Measurements from ENCODE around the gene RAB4A.

The RAB4A gene

DNA sequence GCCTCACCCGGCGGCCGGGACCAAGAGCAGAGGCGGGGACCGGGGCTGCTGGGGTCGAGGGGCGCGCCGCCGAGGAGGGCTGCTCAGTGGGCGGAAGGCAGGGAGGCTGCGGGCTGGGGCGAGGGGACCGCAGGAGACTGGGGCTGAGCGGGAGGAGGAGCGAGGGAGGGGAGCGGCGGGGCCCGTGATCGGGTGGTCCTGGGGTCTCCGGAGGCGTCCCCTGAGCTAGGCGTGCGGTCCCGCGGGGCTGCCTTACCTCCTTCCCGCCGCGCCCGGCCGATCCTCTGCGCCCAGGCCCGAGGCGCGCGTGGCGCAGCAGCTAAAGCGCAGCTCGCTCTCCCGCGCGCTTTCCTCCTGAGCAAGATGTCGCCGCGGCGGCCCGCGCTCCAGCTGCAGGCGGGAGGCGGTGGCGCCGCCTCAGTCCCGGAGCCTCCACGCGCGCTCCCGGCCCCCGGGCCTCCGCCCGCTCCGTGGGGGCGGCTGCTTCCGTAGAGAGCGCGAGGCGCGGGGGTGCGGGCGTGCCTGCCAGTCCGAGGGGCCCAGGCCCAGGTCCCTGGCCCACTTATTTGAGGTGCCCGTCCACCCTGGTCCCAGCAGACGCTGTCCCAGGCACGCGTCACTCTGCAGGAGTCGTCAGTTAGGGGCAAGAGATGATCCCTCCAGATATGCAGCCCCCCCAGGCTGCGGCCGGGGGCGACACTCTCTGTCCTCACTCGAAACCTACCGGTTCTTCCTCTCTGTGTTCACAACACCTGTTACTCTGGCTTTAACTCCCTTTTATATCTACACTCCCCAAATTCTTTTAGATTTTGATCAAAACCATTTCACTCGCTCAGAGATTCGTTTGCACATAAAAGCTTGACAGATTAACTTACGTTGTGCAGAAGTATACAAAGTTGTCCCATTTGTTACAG is 72.0 kb downstream of the RAB4A start, which contains the start of gene CCSAP:
TSS of gene CCSAP (minus strand) at position 392 of the 914 bp plus-strand sequence. CDS start 582 bp downstream, outside the sequence.
- Histone ChIP-seq H3K4me3 (ENCODE audit: low read length) (peak within 1 kb of the TSS; percentile 85), H3K27ac (ENCODE audit: low read length) (peak within 1 kb of the TSS; percentile 45), H3K27me3 (ENCODE audit: low read depth, low read length) (peaks cover 29% of the 10 kb centered on the region), H3K36me3 (replicated peaks; ENCODE audit: low read depth, low read length) (peaks cover 4% of the 10 kb centered on the region), H3K9me3 (ENCODE audit: insufficient read depth, low read length) (no peaks in the 10 kb centered on the region), H3K9ac (ENCODE audit: low read length) (peak within 1 kb of the TSS; percentile 74), H3K4me1 (ENCODE audit: low read length) (peaks cover 24% of the 10 kb centered on the region), H3K4me2 (ENCODE audit: low read length) (peak within 1 kb of the TSS; percentile 82), H2AFZ (ENCODE audit: low read depth, low read length) (peak within 1 kb of the TSS; percentile 82), H3K79me2 (ENCODE audit: low read length) (peaks cover 28% of the 10 kb centered on the region), H4K20me1 (ENCODE audit: insufficient read depth, low read length) (peaks cover 8% of the 10 kb centered on the region)
- TF ChIP-seq, protein P1, sequence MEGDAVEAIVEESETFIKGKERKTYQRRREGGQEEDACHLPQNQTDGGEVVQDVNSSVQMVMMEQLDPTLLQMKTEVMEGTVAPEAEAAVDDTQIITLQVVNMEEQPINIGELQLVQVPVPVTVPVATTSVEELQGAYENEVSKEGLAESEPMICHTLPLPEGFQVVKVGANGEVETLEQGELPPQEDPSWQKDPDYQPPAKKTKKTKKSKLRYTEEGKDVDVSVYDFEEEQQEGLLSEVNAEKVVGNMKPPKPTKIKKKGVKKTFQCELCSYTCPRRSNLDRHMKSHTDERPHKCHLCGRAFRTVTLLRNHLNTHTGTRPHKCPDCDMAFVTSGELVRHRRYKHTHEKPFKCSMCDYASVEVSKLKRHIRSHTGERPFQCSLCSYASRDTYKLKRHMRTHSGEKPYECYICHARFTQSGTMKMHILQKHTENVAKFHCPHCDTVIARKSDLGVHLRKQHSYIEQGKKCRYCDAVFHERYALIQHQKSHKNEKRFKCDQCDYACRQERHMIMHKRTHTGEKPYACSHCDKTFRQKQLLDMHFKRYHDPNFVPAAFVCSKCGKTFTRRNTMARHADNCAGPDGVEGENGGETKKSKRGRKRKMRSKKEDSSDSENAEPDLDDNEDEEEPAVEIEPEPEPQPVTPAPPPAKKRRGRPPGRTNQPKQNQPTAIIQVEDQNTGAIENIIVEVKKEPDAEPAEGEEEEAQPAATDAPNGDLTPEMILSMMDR (IDR thresholded peaks at IDR 0.05; ENCODE audit: low read depth, low read length): peak; percentile 14; the same call in 1 of the 2 replicates
- no peak for TF ChIP-seq EZH2phosphoT487 (IDR thresholded peaks at IDR 0.05; ENCODE audit: low read depth)

DNA sequence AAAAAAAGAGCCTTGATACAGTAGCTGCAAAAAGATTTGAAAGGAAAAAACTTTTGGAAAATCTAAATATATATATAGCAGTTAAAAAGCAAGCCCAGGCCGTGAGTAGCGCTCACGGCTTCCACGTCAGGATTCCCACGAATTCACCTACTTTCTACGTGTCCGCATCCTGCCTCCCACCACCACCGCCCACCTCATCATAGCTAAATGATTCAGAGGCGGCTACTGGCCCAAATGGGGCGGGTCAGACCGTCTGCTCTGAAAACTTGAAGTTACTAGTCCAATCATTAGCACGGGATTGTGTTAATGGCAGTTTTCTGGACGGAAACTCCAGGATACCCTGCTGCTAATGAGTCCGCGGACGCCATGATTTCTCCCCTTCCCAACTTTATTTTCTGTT is 73.2 kb downstream of the RAB4A start:
- H3K4me1 ChIP-seq (ENCODE audit: low read length): peaks cover 15% of the 10 kb centered on the region
- no peaks in the 10 kb centered on the region for H3K9me3 ChIP-seq (ENCODE audit: insufficient read depth, low read length)
- H4K20me1 ChIP-seq (ENCODE audit: insufficient read depth, low read length): peaks cover 8% of the 10 kb centered on the region
- TF ChIP-seq EZH2phosphoT487 (IDR thresholded peaks at IDR 0.05; ENCODE audit: low read depth): no peak
- TF ChIP-seq, protein P1 (IDR thresholded peaks at IDR 0.05; ENCODE audit: low read depth, low read length): no peak
- peaks cover 20% of the 10 kb centered on the region for H3K79me2 ChIP-seq (ENCODE audit: low read length)
- peak overlapping the region; percentile 79 for H3K4me2 ChIP-seq (ENCODE audit: low read length)
- H2AFZ ChIP-seq (ENCODE audit: low read depth, low read length): no peak overlapping the region
- H3K9ac ChIP-seq (ENCODE audit: low read length): no peak overlapping the region
- H3K4me3 ChIP-seq (ENCODE audit: low read length): peak overlapping the region; percentile 85
- peaks cover 4% of the 10 kb centered on the region for H3K36me3 ChIP-seq (replicated peaks; ENCODE audit: low read depth, low read length)
- no peak overlapping the region for H3K27ac ChIP-seq (ENCODE audit: low read length)
- peaks cover 34% of the 10 kb centered on the region for H3K27me3 ChIP-seq (ENCODE audit: low read depth, low read length)

DNA sequence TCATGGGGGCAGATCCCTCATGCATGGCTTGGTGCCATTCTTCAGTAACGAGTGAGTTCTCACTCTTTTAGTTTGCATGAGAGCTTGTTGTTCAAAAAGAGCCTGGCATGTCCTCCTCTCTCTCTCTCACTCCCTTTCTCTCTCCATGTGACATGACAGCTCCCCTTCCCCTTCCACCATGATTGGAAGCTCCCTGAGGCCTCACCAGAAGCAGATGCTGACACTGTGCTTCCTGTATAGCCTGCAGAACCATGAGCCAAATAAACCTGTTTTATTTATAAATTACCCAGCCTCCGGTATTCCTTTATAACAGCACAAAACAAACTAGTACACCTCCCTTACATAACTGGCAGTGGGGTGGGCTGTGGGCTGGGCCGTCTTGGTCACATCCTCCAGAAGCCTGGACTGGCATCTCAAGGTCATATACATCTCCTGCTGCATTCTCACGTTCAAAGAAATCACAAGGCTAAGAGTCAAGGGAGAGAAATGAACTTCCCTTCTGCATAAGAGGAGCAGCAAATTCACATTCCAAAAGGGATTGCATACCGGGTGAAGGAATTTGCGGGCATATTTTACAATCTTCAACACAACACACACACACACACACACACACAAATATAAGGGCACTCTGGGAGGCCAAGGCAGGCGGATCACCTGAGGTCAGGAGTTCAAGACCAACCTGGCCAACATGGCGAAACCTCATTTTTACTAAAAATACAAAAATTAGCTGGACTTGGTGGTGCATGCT is 74.2 kb downstream of the RAB4A start:
- no peaks in the 10 kb centered on the region for H3K36me3 ChIP-seq (replicated peaks; ENCODE audit: low read depth, low read length)
- no peaks in the 10 kb centered on the region for H3K9me3 ChIP-seq (ENCODE audit: insufficient read depth, low read length)
- no peak overlapping the region for H3K4me3 ChIP-seq (ENCODE audit: low read length)
- no peak overlapping the region for H2AFZ ChIP-seq (ENCODE audit: low read depth, low read length)
- H3K4me1 ChIP-seq (ENCODE audit: low read length): peaks cover 22% of the 10 kb centered on the region
- H3K79me2 ChIP-seq (ENCODE audit: low read length): peaks cover 14% of the 10 kb centered on the region
- TF ChIP-seq, protein P1 (IDR thresholded peaks at IDR 0.05; ENCODE audit: low read depth, low read length): no peak
- no peak for TF ChIP-seq EZH2phosphoT487 (IDR thresholded peaks at IDR 0.05; ENCODE audit: low read depth)
- H3K9ac ChIP-seq (ENCODE audit: low read length): no peak overlapping the region
- H3K27ac ChIP-seq (ENCODE audit: low read length): no peak overlapping the region
- H4K20me1 ChIP-seq (ENCODE audit: insufficient read depth, low read length): peaks cover 5% of the 10 kb centered on the region; the same call in 1 of the 2 replicates
- no peak overlapping the region for H3K4me2 ChIP-seq (ENCODE audit: low read length)
- H3K27me3 ChIP-seq (ENCODE audit: low read depth, low read length): peaks cover 42% of the 10 kb centered on the region

DNA sequence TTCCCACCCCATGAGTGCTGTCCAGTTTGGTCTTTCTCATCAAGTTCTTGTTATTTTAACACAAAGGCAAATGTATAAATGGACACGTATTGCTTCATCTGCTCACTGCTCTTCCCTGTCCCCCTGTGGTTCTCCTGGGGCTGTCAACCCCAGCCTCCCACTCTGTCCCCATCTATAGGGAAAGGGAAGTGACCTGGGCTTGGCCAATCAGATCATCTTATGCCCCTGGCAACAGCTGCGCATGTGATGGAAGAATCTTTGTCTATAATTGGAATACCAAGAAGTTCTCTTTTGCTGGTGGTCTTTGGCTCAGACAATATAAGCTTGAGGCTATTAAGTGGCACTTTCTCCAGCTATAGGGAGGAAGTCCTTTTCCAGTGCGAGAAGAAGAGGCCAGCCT is 76.6 kb downstream of the RAB4A start:
- Histone ChIP-seq H3K9ac (ENCODE audit: low read length) (no peak overlapping the region), H3K27ac (ENCODE audit: low read length) (no peak overlapping the region), H3K4me3 (ENCODE audit: low read length) (no peak overlapping the region), H3K4me1 (ENCODE audit: low read length) (peaks cover 12% of the 10 kb centered on the region), H3K27me3 (ENCODE audit: low read depth, low read length) (peaks cover 56% of the 10 kb centered on the region), H3K36me3 (replicated peaks; ENCODE audit: low read depth, low read length) (no peaks in the 10 kb centered on the region), H3K9me3 (ENCODE audit: insufficient read depth, low read length) (no peaks in the 10 kb centered on the region), H4K20me1 (ENCODE audit: insufficient read depth, low read length) (no peaks in the 10 kb centered on the region), H2AFZ (ENCODE audit: low read depth, low read length) (no peak overlapping the region), H3K4me2 (ENCODE audit: low read length) (no peak overlapping the region), H3K79me2 (ENCODE audit: low read length) (no peaks in the 10 kb centered on the region)
- TF ChIP-seq EZH2phosphoT487 (IDR thresholded peaks at IDR 0.05; ENCODE audit: low read depth): no peak
- TF ChIP-seq, protein P1 (IDR thresholded peaks at IDR 0.05; ENCODE audit: low read depth, low read length): no peak
